Stimulated activated CD4-positive, alpha-beta T cell treated with anti-CD3 and anti-CD28 coated beads, Interleukin-15, amount 100 ng/mL, for 48 hours (primary cell): ENCODE measurements around the gene HSD17B8.

Source experiments
- DNase-seq, 2 donors: peaks; one replicate each; pipeline ENCODE4 v3.0.0-alpha.2; 2020; ENCODE audit warnings: low read depth in 2 of 2

The HSD17B8 gene

GRCh38 chr6:33171016-33171879, 33.2 kb upstream of the HSD17B8 start:
- DNase-seq = no peak

DNA sequence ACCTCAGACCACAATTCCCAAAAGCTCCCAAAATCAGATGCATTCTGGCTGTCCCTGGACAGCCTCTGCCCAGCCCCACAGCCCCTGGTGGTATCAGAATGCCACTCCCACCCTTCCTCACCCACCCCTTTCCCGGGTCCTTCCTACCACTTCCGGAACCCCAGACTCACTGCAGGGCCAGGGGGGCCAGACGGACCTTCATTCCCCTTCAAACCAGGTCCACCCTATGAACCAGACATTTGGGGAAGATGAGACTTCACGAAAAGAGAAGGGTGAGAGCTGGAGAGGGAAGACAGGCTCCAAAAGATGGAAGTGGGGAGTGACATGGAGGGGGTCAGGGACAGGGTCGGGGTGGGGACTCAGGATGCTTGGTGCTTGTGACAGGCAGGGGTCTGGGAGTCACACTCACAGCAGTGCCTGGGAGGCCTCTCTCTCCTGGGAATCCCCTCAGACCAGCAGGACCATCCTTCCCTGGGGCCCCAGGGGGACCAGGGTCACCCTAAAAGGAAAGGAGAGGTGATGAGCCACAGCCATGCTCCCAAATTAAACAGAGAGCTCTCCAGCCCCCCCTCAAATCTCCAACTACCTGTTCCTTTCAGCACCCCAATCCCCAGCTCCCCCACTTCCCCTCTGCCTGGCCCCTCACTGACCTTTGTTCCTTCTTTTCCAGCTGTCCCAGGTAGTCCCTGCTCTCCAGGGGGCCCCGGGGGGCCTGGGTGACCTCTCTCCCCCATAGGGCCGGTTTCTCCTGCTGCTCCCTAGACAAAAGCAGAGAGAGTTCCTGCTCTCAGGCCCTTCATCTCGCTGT, 32.4 kb upstream of the HSD17B8 start:
- DNase-seq = no peak

DNA sequence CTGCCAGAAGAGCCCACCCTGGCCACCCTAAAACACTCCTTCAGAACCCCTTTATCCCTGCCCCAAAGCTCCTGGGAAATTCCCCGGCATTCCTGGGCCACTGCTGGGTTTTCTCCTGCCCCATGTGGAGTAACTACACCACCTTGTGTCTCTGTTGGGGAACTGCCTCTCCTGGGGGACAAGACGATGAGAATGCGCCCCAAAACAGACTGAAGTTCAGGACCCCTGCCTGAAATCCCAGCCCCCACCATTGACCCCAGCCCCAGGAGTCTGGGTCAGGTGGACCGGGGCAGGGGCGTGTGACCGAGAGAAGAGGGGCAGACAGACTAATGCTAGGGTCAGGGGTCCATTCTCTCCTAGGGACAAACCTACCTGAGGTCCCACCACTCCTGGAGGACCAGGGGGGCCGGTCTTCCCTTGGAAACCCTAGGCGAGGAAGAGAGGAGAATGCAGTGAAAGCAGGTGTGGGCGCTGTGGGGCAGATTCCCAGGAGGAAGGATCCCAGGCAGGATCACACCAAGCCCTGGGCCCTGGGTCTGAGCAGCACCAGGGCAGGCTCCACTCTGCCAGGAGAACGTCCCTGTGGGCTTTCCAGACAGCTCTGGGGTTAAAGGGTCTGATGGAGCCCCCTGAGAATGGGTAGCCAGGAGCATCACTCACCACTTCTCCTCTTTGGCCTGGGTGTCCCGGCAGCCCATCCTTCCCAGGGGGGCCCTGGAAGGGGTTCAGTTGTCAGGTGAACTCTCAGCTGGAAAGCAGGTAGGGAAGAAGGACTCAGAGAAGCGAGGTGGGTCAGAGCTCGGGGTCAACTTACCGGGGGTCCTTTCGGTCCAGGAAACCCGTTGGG, 31.5 kb upstream of the HSD17B8 start:
- no peak for DNase-seq

DNA sequence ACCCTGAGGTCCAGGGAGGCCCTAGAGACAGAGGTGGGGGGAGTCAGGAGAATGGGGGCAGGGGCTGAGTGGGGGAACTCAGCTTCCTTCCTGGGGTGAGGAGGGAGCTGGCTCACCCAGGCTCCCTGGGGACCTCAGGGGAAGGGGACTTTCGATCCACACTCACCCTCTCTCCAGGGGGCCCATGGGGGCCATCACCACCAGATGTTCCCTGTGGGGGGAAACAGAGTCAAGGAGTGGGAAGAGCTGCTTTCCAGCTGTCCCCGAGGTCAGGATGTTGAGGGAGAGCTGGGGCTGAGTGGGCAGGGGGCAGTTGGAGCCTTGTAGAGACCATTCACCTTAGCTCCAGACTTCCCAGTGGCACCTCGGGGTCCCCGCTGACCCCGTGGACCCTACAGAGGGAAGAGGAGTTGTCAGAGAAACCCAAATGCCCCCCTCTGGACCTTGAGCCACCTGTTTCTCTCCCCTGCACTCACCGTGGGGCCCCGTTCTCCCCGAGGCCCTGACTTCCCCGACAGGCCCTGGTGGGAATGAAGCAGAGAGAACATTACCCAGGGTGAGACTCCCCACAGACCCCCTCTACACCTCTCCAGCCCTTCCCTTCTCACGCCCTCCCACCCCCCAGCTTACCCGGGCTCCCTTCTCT, 30.8 kb upstream of the HSD17B8 start:
- DNase-seq = no peak

DNA sequence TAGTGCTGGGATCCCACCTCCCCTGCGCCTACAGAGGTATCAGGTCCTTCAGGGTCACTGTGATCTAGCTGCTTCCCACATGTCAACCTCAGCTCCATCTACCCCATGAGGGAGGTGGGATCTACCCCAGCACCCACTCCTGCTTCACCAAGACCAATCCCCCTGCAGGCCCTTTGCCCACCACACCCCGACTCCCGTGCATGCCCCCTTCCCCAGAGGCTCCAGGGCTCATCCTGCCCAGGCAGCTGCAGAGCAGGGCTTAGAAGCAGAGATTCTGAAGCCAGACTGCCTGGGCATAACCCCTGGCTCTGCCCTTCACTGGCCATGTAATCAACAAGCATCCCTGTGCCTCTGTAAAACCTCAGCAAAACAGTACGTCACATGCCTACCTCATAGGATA, 29.7 kb upstream of the HSD17B8 start:
- DNase-seq = no peak

- DNase-seq = no peak
Measured at GRCh38 chr6:33175436-33176069, 28.9 kb upstream of the HSD17B8 start.

GRCh38 chr6:33176906-33177305, 27.5 kb upstream of the HSD17B8 start:
- no peak for DNase-seq

DNA sequence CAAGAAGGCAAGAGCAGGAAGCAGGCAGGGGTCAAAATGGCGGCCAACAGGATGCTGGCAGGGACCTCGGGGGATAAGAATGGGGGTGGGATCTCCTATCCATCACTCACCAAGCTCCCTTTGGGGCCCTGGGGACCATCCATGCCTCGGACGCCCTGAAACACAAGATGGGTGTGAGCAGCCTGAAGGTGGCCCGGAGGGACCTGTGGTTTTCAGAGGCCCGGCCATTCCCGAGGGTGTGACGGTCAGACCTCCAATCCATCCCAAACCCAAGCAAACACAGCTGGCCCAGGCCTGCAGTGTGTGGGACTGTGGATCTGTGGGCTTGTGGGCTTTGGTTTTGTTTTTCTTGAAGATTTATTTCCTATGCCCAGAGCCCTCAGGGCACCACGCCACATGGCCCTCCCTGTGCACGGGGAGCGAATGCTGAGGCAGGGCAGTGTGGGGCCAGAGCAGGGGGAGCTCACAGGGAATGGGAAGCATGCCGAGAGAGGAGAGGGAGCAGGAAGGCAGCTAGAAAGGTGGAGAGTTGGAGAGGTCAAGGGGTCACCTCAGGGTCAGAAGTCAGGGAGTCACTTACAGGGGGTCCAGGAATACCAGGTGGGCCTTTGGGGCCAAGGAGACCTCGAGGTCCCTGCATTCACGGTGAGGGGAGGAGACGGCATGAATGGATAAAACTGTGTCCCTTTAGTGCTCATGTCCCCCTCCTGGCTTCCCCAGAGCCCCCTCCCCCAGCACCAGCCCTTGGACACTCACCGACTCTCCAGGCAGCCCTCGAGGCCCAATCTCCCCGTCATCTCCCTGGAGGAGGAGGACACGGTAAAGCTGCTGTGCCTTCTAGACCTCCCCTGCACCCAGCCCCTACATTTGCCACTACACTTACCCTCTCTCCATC, 26.7 kb upstream of the HSD17B8 start:
- DNase-seq = no peak

GRCh38 chr6:33178755-33179475, 25.5 kb upstream of the HSD17B8 start:
- no peak for DNase-seq

DNA sequence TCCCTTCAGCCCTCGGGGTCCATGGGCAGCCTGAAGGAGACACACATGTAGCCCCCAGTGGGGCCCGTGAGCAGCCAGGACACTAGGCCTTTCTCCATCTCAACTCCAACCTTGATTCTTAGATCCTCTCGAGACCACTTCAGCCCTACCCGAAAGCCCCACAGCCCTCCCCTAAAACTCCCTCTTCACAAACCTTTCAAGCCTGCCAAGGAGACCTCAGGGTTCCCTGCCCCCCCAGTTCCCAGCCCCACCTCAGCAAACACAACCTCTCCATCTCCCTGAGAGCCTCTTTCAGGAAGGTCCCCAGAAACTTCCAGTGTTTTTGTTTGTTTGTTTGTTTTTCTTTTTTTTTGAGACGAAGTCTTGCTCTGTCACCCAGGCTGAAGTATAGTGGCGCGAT, 23.3 kb upstream of the HSD17B8 start:
- DNase-seq = no peak

GRCh38 chr6:33183071-33183683, 21.3 kb upstream of the HSD17B8 start:
- DNase-seq = no peak

DNA sequence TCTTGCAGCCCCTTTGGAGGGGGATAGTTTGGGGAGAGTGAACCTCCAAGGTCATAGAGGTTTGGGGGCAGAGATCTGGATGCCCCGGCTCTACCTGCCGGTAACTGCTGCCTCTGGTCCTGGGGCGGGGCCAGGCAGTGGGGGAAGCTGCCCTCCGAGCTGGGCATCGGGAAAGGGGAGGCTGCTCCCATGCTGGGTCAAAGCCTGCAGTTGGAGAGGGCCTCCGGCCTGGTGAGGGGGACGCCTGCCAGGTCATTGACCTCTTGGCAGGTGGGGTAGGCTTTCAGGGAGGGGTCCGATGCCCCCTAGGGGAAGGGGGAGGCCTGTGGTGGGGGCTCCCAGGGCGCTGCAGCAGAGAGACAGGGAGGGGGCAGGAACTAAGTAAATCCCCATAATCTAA, 19.3 kb upstream of the HSD17B8 start:
- no peak for DNase-seq

DNA sequence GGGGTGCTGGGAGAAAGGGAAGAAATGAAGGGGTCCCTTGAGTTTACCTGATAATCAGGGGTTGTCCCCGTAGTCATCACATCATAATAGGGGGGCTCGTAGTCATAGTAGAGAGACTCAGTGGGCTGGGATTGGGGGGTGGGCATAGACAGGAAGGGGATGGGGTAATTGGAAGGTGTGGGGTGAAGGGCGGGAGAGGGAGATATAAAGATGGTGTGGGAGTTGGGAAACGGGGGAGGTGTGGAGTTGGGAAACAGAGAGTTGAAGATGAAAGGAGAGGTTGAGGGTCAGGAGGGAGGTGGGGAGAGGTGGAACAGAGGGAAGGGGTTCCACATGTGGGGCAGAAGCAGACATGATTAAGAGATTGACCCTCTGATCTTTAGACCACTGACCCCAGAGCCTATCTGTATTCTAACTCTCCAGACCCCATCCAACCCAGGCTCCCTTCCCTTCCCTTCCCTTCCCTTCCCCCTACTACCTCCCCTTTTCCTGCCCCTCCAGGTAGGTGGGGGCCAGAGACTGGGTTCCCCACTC, 18.7 kb upstream of the HSD17B8 start:
- no peak for DNase-seq

DNA sequence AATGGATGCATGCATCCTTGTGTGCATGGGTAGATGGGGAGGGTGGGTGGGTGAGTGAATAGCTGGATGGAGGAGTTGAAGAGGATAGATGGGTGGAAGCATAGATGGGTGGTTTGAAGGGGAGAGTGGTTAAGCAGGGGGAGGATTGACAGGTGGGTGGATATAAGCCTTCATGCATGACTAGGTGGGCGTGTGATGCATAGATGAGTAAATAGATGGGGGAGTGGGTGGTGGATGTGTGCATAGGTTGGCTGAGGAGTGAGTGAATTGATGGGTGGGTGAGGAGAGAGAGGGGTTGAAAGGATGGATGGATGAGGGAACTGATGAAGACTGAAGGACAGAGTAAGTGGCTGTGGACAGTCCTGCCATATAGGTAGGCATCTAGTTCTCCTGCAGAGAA, 16.6 kb upstream of the HSD17B8 start:
- no peak for DNase-seq

- no peak for DNase-seq
Measured at GRCh38 chr6:33189164-33189563, 15.3 kb upstream of the HSD17B8 start.

- no peak for DNase-seq
Measured at GRCh38 chr6:33189625-33190448, 14.6 kb upstream of the HSD17B8 start.

DNA sequence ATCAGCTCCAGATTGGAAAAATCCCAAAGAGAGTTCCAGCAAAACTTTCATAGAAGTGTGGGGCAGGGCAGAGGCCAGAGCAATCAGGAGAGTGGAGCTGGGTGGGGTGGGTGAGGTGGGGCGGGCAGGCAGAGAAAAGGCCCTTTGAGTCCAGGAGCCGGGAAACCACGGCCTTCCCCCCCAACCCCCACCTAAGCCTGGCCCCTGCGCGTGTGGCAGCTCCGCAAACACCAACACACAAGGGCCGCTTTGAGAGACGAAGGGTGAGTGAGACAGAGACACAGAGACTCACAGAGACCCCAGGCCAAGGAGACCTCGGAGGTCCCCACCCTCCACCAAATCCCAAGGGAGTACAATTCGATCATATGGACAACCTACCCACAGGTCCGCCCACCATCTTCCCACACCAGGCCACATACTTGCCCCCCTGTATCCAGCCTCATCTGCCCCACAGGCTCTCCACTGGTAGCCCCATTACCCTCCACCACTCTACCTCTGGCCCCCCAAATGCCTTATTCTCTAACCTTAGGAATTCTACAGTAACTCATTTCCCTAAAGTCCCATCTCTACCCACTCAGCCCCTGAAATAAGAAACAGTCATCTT, 13.8 kb upstream of the HSD17B8 start:
- DNase-seq = no peak
